Myocyte (in vitro differentiated cells): ENCODE measurements around the gene CCL22. TPM values are rescaled to one million over a fixed set of nuclear protein-coding genes. Genes with fewer than 3 reads are reported as not detected.

ENCODE experiments used
- total RNA-seq: library from RNA; depleted of rRNA; stranded (reverse); fragments of >200 nt; gene quantifications from 2 replicates; pipeline ENCODE4 v1.2.3, GENCODE V29; 2014

The CCL22 gene
- total RNA-seq, 1 donor from 2014 or later = not detected

Other genes starting within 250 kb of the CCL22 start
- gene PSME3IP1, start 172.7 kb upstream of the CCL22 start, total RNA-seq = 76.0 and 78.4 TPM in 2 replicates
- 39.6 and 42.1 TPM in 2 replicates for gene RSPRY1, start 172.5 kb upstream of the CCL22 start, total RNA-seq
- 60.6 and 76.3 TPM in 2 replicates for gene ARL2BP, start 113.5 kb upstream of the CCL22 start, total RNA-seq
- not detected in 2 replicates for gene PLLP, start 74.1 kb upstream of the CCL22 start, total RNA-seq
- gene CX3CL1, start 13.7 kb downstream of the CCL22 start, total RNA-seq = not detected in 2 replicates
- gene CCL17, start 46.0 kb downstream of the CCL22 start, total RNA-seq = not detected in 2 replicates
- gene CIAPIN1, start 88.6 kb downstream of the CCL22 start, total RNA-seq = 74.6 and 78.8 TPM in 2 replicates
- gene COQ9, start 88.7 kb downstream of the CCL22 start, total RNA-seq = 91.8 and 115 TPM in 2 replicates
- gene POLR2C, start 103.9 kb downstream of the CCL22 start, total RNA-seq = 103 and 119 TPM in 2 replicates
- gene DOK4, start 127.7 kb downstream of the CCL22 start, total RNA-seq = 10.2 and 11.7 TPM in 2 replicates
- 12.1 and 13.2 TPM in 2 replicates for gene CCDC102A, start 177.8 kb downstream of the CCL22 start, total RNA-seq
- not detected in 2 replicates for gene ADGRG5, start 183.9 kb downstream of the CCL22 start, total RNA-seq